GM12865 (cell line): Measurements from ENCODE around the gene CMAS.

Experiments
- DNase-seq: peaks from one replicate; pipeline ENCODE4 v3.0.0; 2010; ENCODE audit warnings: low read depth
- H3K4me3 ChIP-seq: 2 replicates; pipeline ENCODE4 v1.5.1; 2011; ENCODE audit warnings: mild to moderate bottlenecking, low read depth, low read length, control low read depth
- TF ChIP-seq, protein P1 (sequence below): IDR thresholded peaks from 2 replicates; pipeline ENCODE4 v1.5.1; 2011; ENCODE audit warnings: low read length, control low read depth, low read depth, inconsistent platforms; ENCODE audit not compliant: insufficient read depth; ENCODE audit errors: missing control alignments

CMAS gene

DNA sequence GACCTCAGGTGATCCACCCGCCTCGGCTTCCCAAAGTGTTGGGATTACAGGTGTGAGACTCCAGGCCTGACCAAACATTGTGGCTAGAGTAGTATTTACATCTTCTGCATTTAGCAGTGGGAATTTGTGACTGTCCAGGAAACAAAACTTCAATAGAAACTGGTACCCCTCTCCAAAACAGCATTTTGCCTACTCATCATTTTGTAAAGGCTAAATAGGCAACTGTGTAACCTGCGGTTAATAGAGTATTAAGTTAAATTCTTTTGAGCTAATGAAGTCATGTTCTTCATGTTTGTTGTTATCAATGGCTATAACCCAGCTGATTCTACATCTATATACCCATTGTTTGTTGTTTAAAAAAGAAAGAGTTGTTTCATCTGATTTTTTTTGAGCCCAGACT, 8.1 kb downstream of the CMAS start:
- TF ChIP-seq, protein P1, sequence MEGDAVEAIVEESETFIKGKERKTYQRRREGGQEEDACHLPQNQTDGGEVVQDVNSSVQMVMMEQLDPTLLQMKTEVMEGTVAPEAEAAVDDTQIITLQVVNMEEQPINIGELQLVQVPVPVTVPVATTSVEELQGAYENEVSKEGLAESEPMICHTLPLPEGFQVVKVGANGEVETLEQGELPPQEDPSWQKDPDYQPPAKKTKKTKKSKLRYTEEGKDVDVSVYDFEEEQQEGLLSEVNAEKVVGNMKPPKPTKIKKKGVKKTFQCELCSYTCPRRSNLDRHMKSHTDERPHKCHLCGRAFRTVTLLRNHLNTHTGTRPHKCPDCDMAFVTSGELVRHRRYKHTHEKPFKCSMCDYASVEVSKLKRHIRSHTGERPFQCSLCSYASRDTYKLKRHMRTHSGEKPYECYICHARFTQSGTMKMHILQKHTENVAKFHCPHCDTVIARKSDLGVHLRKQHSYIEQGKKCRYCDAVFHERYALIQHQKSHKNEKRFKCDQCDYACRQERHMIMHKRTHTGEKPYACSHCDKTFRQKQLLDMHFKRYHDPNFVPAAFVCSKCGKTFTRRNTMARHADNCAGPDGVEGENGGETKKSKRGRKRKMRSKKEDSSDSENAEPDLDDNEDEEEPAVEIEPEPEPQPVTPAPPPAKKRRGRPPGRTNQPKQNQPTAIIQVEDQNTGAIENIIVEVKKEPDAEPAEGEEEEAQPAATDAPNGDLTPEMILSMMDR, result no peak
- no peak overlapping the region for H3K4me3 ChIP-seq
- DNase-seq, result no peak

GRCh38 chr12:22056607-22057006, 10.6 kb downstream of the CMAS start:
- DNase-seq, result no peak
- TF ChIP-seq, protein P1, result no peak
- H3K4me3 ChIP-seq, result no peak overlapping the region

GRCh38 chr12:22059976-22060647, 14.1 kb downstream of the CMAS start:
- DNase-seq, result no peak
- TF ChIP-seq, protein P1, result no peak
- no peak overlapping the region for H3K4me3 ChIP-seq

DNA sequence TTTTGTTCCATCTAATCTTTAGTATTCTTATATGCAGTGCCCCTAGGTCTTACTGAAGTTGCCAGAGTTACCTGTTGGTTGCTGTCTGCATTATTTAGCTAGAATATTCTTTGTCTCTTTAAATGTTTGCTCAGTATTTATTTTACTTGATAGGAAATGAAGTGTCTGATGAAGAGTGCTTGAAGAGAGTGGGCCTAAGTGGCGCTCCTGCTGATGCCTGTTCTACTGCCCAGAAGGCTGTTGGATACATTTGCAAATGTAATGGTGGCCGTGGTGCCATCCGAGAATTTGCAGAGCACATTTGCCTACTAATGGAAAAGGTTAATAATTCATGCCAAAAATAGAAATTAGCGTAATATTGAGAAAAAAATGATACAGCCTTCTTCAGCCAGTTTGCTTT, 18.9 kb downstream of the CMAS start:
- TF ChIP-seq, protein P1, result no peak
- DNase-seq, result no peak
- no peak overlapping the region for H3K4me3 ChIP-seq

- TF ChIP-seq, protein P1, result no peak
- no peak overlapping the region for H3K4me3 ChIP-seq
- DNase-seq, result no peak
Measured at GRCh38 chr12:22066310-22066709, 20.3 kb downstream of the CMAS start.

DNA sequence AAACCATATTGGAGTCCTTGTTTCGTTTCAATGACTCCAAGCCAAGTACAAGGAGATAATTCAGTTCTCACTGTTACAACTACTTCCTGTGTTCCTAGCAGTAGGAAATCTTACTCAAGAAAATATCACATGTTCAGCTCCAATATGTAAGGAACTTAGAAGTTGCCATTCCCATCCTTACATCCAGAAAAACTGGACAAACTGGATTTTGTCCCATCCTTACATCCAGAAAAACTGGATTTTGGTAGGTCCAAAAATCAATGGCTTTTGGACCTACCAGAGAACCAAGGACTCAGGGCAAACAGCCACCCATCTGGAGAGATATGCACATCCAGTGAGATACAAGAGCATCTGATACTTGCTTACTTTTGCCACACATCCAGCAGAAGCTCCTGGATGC, 23.8 kb downstream of the CMAS start:
- TF ChIP-seq, protein P1, result no peak

GRCh38 chr12:22082190-22082701, 36.2 kb downstream of the CMAS start:
- TF ChIP-seq, protein P1, result no peak

More for the DNA sequence above, 23.8 kb downstream of the CMAS start:
- no peak for DNase-seq
- H3K4me3 ChIP-seq, result no peak overlapping the region

More at GRCh38 chr12:22082190-22082701, 36.2 kb downstream of the CMAS start:
- DNase-seq, result no peak
- no peak overlapping the region for H3K4me3 ChIP-seq
